GM23338 (cell line): ENCODE measurements around the gene GTF2E1. TPM values are rescaled to one million over a fixed set of nuclear protein-coding genes. Genes with fewer than 3 reads are reported as not detected.

Source experiments
- ATAC-seq: fragments of 200-7000 bp; cut with Tn5 transposase; 3 replicates; pipeline ENCODE4 v1.9.1; 2020
- DNase-seq: peaks from one replicate; pipeline ENCODE4 v3.0.0-alpha.2; 2015; ENCODE audit warnings: low spot score
- H2AFZ ChIP-seq: fragments of 200-600 bp; sonication (generic); 2 replicates; pipeline ENCODE4 v1.8.0; 2016; ENCODE audit warnings: antibody characterized with exemption, mild to moderate bottlenecking, moderate library complexity
- H3F3A ChIP-seq: fragments of 200-600 bp; sonication (generic); replicated peaks from 2 replicates; pipeline ENCODE4 v1.8.0; 2017; ENCODE audit warnings: antibody characterized with exemption, mixed run types, low read depth
- H3K27ac ChIP-seq: fragments of 200-600 bp; sonication (generic); 2 replicates; pipeline ENCODE4 v1.6.1; 2016; ENCODE audit warnings: low read depth
- H3K27me3 ChIP-seq: fragments of 200-600 bp; sonication (generic); 2 replicates; pipeline ENCODE4 v1.8.0; 2016; ENCODE audit warnings: mild to moderate bottlenecking, mixed run types, moderate library complexity; ENCODE audit not compliant: insufficient read depth
- H3K36me3 ChIP-seq: fragments of 200-600 bp; sonication (generic); 2 replicates; pipeline ENCODE4 v1.8.0; 2016; ENCODE audit warnings: mild to moderate bottlenecking; ENCODE audit not compliant: insufficient read depth
- H3K4me1 ChIP-seq: fragments of 200-600 bp; sonication (generic); 2 replicates; pipeline ENCODE4 v1.8.0; 2016; ENCODE audit warnings: mild to moderate bottlenecking, moderate library complexity; ENCODE audit not compliant: insufficient read depth
- H3K4me2 ChIP-seq: fragments of 200-600 bp; sonication (generic); 2 replicates; pipeline ENCODE4 v1.7.1; 2017; ENCODE audit warnings: mixed run types
- H3K4me3 ChIP-seq: fragments of 200-600 bp; sonication (generic); 2 replicates; pipeline ENCODE4 v1.6.1; 2016; ENCODE audit warnings: mixed run types
- H3K79me2 ChIP-seq: fragments of 200-600 bp; sonication (generic); replicated peaks from 2 replicates; pipeline ENCODE4 v1.8.0; 2017; ENCODE audit warnings: mild to moderate bottlenecking; ENCODE audit not compliant: insufficient read depth
- H3K9me2 ChIP-seq: fragments of 200-600 bp; sonication (generic); 2 replicates; pipeline ENCODE4 v1.8.0; 2017; ENCODE audit not compliant: insufficient read depth
- H4K20me1 ChIP-seq: fragments of 200-600 bp; sonication (generic); replicated peaks from 2 replicates; pipeline ENCODE4 v1.8.0; 2017; ENCODE audit warnings: mild to moderate bottlenecking; ENCODE audit not compliant: insufficient read depth
- H3K27ac Mint-ChIP-seq: 2 replicates; pipeline ENCODE4 v1.8.0; 2020; ENCODE audit warnings: inconsistent platforms, mild to moderate bottlenecking, moderate library complexity, mixed read lengths
- H3K27me3 Mint-ChIP-seq: 3 replicates; pipeline ENCODE4 v1.8.0; 2022; ENCODE audit warnings: low read depth, mild to moderate bottlenecking, moderate library complexity, mixed read lengths, inconsistent platforms; ENCODE audit not compliant: insufficient read depth, poor library complexity
- H3K36me3 Mint-ChIP-seq: 3 replicates; pipeline ENCODE4 v1.8.0; 2021; ENCODE audit warnings: low read depth, mild to moderate bottlenecking, inconsistent platforms, moderate library complexity, mixed read lengths
- H3K4me1 Mint-ChIP-seq: 3 replicates; pipeline ENCODE4 v1.8.0; 2020; ENCODE audit warnings: mild to moderate bottlenecking, inconsistent platforms, mixed read lengths
- H3K4me3 Mint-ChIP-seq: 3 replicates; pipeline ENCODE4 v1.8.0; 2021; ENCODE audit warnings: moderate library complexity, mild to moderate bottlenecking, inconsistent platforms, mixed read lengths
- H3K9me3 Mint-ChIP-seq: 3 replicates; pipeline ENCODE4 v1.8.0; 2020; ENCODE audit warnings: moderate library complexity, mild to moderate bottlenecking, inconsistent platforms, mixed read lengths
- CREB1 ChIP-seq: fragments of 250-450 bp; sonication (Bioruptor Pico); IDR thresholded peaks from 2 replicates; pipeline ENCODE4 v1.5.0; 2020; ENCODE audit warnings: low read depth, mild to moderate bottlenecking, moderate library complexity
- ETS1 ChIP-seq: IDR thresholded peaks from 2 replicates; pipeline ENCODE4 v1.6.1; 2016; ENCODE audit warnings: antibody characterized with exemption
- JUNB ChIP-seq: IDR thresholded peaks from one replicate; pipeline ENCODE4 v1.6.1; 2016; ENCODE audit warnings: antibody characterized with exemption; ENCODE audit not compliant: unreplicated experiment
- NANOG ChIP-seq: IDR thresholded peaks from 2 replicates; pipeline ENCODE4 v1.6.1; 2016; ENCODE audit warnings: antibody characterized with exemption, borderline replicate concordance
- STAT1 ChIP-seq: IDR thresholded peaks from one replicate; pipeline ENCODE4 v1.6.1; 2016; ENCODE audit warnings: antibody characterized with exemption; ENCODE audit not compliant: unreplicated experiment
- ZNF114 ChIP-seq: fragments of 250-450 bp; sonication (Bioruptor Pico); IDR thresholded peaks from 2 replicates; pipeline ENCODE4 v1.5.0; 2020; ENCODE audit warnings: mild to moderate bottlenecking, moderate library complexity
- ZNF331 ChIP-seq: fragments of 250-450 bp; sonication (Bioruptor Pico); IDR thresholded peaks from 2 replicates; pipeline ENCODE4 v1.5.0; 2020; ENCODE audit warnings: low read depth, mild to moderate bottlenecking, moderate library complexity
- ZNF462 ChIP-seq: fragments of 250-450 bp; sonication (Bioruptor Pico); IDR thresholded peaks from 2 replicates; pipeline ENCODE4 v1.5.0; 2020; ENCODE audit warnings: mild to moderate bottlenecking, moderate library complexity
- polyA plus RNA-seq: library from polyadenylated mRNA; unstranded; fragments of >200 nt; fragmentation: Nextera tagmentation; extraction: Ambion mirVana; gene quantifications from 2 replicates; pipeline ENCODE4 v1.2.1, GENCODE V29; 2016
- total RNA-seq: library from RNA; depleted of rRNA; stranded (reverse); fragments of >200 nt; shearing (Covaris generic); gene quantifications from 2 replicates; pipeline ENCODE4 v1.2.3, GENCODE V29; 2014

The GTF2E1 gene
- total and polyA plus RNA-seq, 2 experiments from 2014 or later, result 24.3 to 69.0 TPM

- TF ChIP-seq ZNF462 (CRISPR knock-in tag) (no peak), JUNB (no peak), ZNF331 (CRISPR knock-in tag) (no peak), ETS1 (no peak)
Observed at GRCh38 chr3:120767106-120767505, 24.6 kb downstream of the GTF2E1 start (continued).

GRCh38 chr3:120769436-120769835, 26.9 kb downstream of the GTF2E1 start:
- Histone ChIP-seq H3K4me1 (peaks cover 25% of the 10 kb centered on the region), H3K79me2 (peaks cover 82% of the 10 kb centered on the region), H2AFZ (no peak overlapping the region), H3K9me2 (no peaks in the 10 kb centered on the region), H3F3A (no peaks in the 10 kb centered on the region), H3K4me2 (no peak overlapping the region), H3K4me3 (no peak overlapping the region), H3K27me3 (no peaks in the 10 kb centered on the region), H3K27ac (no peak overlapping the region), H3K36me3 (0 out of 2 replicates have a peak, but pooled peaks cover 6% of the 10 kb centered on the region), H4K20me1 (0 out of 2 replicates have a peak, but pooled peaks cover 14% of the 10 kb centered on the region)
- Mint-ChIP-seq H3K36me3 (peaks cover 12% of the 10 kb centered on the region), H3K27me3 (no peaks in the 10 kb centered on the region), H3K9me3 (no peaks in the 10 kb centered on the region), H3K4me1 (peaks cover 62% of the 10 kb centered on the region), H3K4me3 (no peak overlapping the region), H3K27ac (peak overlapping the region; percentile 52)
- no peak for DNase-seq
- TF ChIP-seq ZNF331 (CRISPR knock-in tag), result no peak
- TF ChIP-seq JUNB, result no peak
- TF ChIP-seq NANOG, result no peak
- TF ChIP-seq STAT1, result no peak
- no peak for TF ChIP-seq ZNF114 (CRISPR knock-in tag)
- no peak for TF ChIP-seq ZNF462 (CRISPR knock-in tag)
- TF ChIP-seq CREB1 (CRISPR knock-in tag), result no peak
- no peak for ATAC-seq
